HepG2 (cell line): ENCODE data around the gene CA9. TPM values are rescaled to one million over a fixed set of nuclear protein-coding genes. Genes with fewer than 3 reads are reported as not detected.
A peak's percentile ranks its signal among the peaks of the same experiment; 100 is the strongest.

ENCODE experiments used
- GATAD1 ChIP-seq: IDR thresholded peaks from 2 replicates; pipeline ENCODE4 v1.6.1; 2016; ENCODE audit warnings: missing genetic modification reagents, missing compliant biosample characterization
- KLF13 ChIP-seq: sonication (generic); formaldehyde crosslinking; IDR thresholded peaks from 2 replicates; pipeline ENCODE4 v1.4.0; 2020; ENCODE audit warnings: mild to moderate bottlenecking, missing genetic modification reagents
- MZF1 ChIP-seq: sonication (generic); formaldehyde crosslinking; IDR thresholded peaks from 2 replicates; pipeline ENCODE4 v1.8.1; 2023; ENCODE audit warnings: mild to moderate bottlenecking, missing genetic modification reagents, borderline replicate concordance
- NAIF1 ChIP-seq: sonication (generic); formaldehyde crosslinking; IDR thresholded peaks from 2 replicates; pipeline ENCODE4 v1.5.0; 2020; ENCODE audit warnings: mild to moderate bottlenecking, missing genetic modification reagents, borderline replicate concordance
- NRL ChIP-seq: sonication (generic); formaldehyde crosslinking; IDR thresholded peaks from 2 replicates; pipeline ENCODE4 v1.5.0; 2020; ENCODE audit warnings: missing genetic modification reagents, mild to moderate bottlenecking, moderate library complexity, borderline replicate concordance
- SIX4 ChIP-seq: sonication (generic); formaldehyde crosslinking; IDR thresholded peaks from 2 replicates; pipeline ENCODE4 v1.4.0; 2020; ENCODE audit warnings: missing genetic modification reagents
- STAT6 ChIP-seq: sonication (generic); formaldehyde crosslinking; IDR thresholded peaks from 2 replicates; pipeline ENCODE4 v1.4.0; 2020; ENCODE audit warnings: missing genetic modification reagents, mild to moderate bottlenecking, borderline replicate concordance
- ZBTB7B ChIP-seq: sonication (generic); formaldehyde crosslinking; IDR thresholded peaks from 2 replicates; pipeline ENCODE4 v1.4.0; 2020; ENCODE audit warnings: missing genetic modification reagents
- ZEB1 ChIP-seq: IDR thresholded peaks from 2 replicates; pipeline ENCODE4 v1.6.1; 2012; ENCODE audit warnings: mild to moderate bottlenecking, low read depth, inconsistent platforms; ENCODE audit not compliant: insufficient replicate concordance
- ZMYM3 ChIP-seq: sonication (generic); formaldehyde crosslinking; IDR thresholded peaks from 2 replicates; pipeline ENCODE4 v1.5.1; 2020; ENCODE audit warnings: mild to moderate bottlenecking, missing genetic modification reagents
- ZNF768 ChIP-seq: sonication (generic); formaldehyde crosslinking; IDR thresholded peaks from 2 replicates; pipeline ENCODE4 v1.4.0; 2020; ENCODE audit warnings: missing genetic modification reagents
- ZNF850 ChIP-seq: sonication (generic); formaldehyde crosslinking; conservative IDR thresholded peaks from 2 replicates; pipeline ENCODE4 v1.9.0; 2021; ENCODE audit warnings: mild to moderate bottlenecking, missing genetic modification reagents
- polyA plus RNA-seq, 8 experiments: library from polyadenylated mRNA; depleted of rRNA in 3 of 8; stranded (reverse) in 7 of 8; unstranded in 1 of 8; fragments of >200 nt; fragmentation: Illumina TruSeq in 4 of 8; extraction: Trizol in 4 of 8; gene quantifications; 2 replicates each; pipeline versions ENCODE4 v1.2.1 to v1.2.3, GENCODE V29; 2011 to 2016; ENCODE audit warnings: low read depth in 4 of 8, missing spikeins in 1 of 8, mixed read lengths in 1 of 8; ENCODE audit not compliant: insufficient read depth in 1 of 8
- total RNA-seq, 5 experiments: library from RNA; depleted of rRNA; stranded (reverse); fragments of >200 nt; fragmentation: Illumina TruSeq; extraction: Trizol; gene quantifications; 2 replicates each; pipeline ENCODE4 v1.2.3, GENCODE V29; 2016; ENCODE audit warnings: low read depth in 1 of 5
- TF ChIP-seq, protein P1 (sequence below): IDR thresholded peaks from 2 replicates; pipeline ENCODE4 v1.6.1; 2016
- TF ChIP-seq, protein P2 (sequence below): sonication (generic); formaldehyde crosslinking; IDR thresholded peaks from 2 replicates; pipeline ENCODE4 v1.4.0; 2020; ENCODE audit warnings: low read depth, missing genetic modification reagents
- TF ChIP-seq, protein P3 (sequence below): sonication (generic); formaldehyde crosslinking; IDR thresholded peaks from 2 replicates; pipeline ENCODE4 v1.5.0; 2020; ENCODE audit warnings: mild to moderate bottlenecking, missing genetic modification reagents, moderate library complexity
- TF ChIP-seq, protein P4 (sequence below): IDR thresholded peaks from 2 replicates; pipeline ENCODE4 v1.6.1; 2012; ENCODE audit warnings: inconsistent platforms

Gene CA9
- total and polyA plus RNA-seq, 2 of the 13 experiments (the other 11 are each of a cell fraction or from before 2014, with no cell fraction given), result 0.13 to 152 TPM

GRCh38 chr9:35669331-35670145, 4.2 kb upstream of the CA9 start (continued):
- TF ChIP-seq, protein P1, sequence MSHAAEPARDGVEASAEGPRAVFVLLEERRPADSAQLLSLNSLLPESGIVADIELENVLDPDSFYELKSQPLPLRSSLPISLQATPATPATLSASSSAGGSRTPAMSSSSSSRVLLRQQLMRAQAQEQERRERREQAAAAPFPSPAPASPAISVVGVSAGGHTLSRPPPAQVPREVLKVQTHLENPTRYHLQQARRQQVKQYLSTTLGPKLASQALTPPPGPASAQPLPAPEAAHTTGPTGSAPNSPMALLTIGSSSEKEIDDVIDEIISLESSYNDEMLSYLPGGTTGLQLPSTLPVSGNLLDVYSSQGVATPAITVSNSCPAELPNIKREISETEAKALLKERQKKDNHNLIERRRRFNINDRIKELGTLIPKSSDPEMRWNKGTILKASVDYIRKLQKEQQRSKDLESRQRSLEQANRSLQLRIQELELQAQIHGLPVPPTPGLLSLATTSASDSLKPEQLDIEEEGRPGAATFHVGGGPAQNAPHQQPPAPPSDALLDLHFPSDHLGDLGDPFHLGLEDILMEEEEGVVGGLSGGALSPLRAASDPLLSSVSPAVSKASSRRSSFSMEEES (CRISPR knock-in tag), result peak; percentile 52
- TF ChIP-seq, protein P2, sequence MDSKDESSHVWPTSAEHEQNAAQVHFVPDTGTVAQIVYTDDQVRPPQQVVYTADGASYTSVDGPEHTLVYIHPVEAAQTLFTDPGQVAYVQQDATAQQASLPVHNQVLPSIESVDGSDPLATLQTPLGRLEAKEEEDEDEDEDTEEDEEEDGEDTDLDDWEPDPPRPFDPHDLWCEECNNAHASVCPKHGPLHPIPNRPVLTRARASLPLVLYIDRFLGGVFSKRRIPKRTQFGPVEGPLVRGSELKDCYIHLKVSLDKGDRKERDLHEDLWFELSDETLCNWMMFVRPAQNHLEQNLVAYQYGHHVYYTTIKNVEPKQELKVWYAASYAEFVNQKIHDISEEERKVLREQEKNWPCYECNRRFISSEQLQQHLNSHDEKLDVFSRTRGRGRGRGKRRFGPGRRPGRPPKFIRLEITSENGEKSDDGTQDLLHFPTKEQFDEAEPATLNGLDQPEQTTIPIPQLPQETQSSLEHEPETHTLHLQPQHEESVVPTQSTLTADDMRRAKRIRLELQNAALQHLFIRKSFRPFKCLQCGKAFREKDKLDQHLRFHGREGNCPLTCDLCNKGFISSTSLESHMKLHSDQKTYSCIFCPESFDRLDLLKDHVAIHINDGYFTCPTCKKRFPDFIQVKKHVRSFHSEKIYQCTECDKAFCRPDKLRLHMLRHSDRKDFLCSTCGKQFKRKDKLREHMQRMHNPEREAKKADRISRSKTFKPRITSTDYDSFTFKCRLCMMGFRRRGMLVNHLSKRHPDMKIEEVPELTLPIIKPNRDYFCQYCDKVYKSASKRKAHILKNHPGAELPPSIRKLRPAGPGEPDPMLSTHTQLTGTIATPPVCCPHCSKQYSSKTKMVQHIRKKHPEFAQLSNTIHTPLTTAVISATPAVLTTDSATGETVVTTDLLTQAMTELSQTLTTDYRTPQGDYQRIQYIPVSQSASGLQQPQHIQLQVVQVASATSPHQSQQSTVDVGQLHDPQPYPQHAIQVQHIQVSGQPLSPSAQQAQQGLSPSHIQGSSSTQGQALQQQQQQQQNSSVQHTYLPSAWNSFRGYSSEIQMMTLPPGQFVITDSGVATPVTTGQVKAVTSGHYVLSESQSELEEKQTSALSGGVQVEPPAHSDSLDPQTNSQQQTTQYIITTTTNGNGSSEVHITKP (CRISPR knock-in tag), result peak; percentile 75
- TF ChIP-seq, protein P3, sequence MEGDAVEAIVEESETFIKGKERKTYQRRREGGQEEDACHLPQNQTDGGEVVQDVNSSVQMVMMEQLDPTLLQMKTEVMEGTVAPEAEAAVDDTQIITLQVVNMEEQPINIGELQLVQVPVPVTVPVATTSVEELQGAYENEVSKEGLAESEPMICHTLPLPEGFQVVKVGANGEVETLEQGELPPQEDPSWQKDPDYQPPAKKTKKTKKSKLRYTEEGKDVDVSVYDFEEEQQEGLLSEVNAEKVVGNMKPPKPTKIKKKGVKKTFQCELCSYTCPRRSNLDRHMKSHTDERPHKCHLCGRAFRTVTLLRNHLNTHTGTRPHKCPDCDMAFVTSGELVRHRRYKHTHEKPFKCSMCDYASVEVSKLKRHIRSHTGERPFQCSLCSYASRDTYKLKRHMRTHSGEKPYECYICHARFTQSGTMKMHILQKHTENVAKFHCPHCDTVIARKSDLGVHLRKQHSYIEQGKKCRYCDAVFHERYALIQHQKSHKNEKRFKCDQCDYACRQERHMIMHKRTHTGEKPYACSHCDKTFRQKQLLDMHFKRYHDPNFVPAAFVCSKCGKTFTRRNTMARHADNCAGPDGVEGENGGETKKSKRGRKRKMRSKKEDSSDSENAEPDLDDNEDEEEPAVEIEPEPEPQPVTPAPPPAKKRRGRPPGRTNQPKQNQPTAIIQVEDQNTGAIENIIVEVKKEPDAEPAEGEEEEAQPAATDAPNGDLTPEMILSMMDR, result peak; percentile 12; the same call in 1 of the 2 replicates
- TF ChIP-seq GATAD1 (CRISPR knock-in tag) (peak; percentile 47; the same call in 1 of the 2 replicates), KLF13 (CRISPR knock-in tag) (no peak), ZEB1 (no peak), MZF1 (CRISPR knock-in tag) (no peak), ZBTB7B (CRISPR knock-in tag) (0 out of 2 replicates have a peak, but pooled peaks have one; percentile 30), ZNF850 (CRISPR knock-in tag) (no peak), SIX4 (CRISPR knock-in tag) (peak; percentile 93), NAIF1 (0 out of 2 replicates have a peak, but pooled peaks have one; percentile 51), NRL (no peak), STAT6 (CRISPR knock-in tag) (0 out of 2 replicates have a peak, but pooled peaks have one; percentile 59), ZMYM3 (CRISPR knock-in tag) (peak; percentile 75), ZNF768 (peak; percentile 56; the same call in 1 of the 2 replicates)
- TF ChIP-seq, protein P4, sequence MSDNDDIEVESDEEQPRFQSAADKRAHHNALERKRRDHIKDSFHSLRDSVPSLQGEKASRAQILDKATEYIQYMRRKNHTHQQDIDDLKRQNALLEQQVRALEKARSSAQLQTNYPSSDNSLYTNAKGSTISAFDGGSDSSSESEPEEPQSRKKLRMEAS, result peak; percentile 46; the same call in 1 of the 2 replicates
